GM12878 (cell line): Measurements from ENCODE around the gene CLASP2. TPM values are rescaled to one million over a fixed set of nuclear protein-coding genes. Genes with fewer than 3 reads are reported as not detected.

ENCODE experiments used
- ATAC-seq: fragments of 200-7000 bp; cut with Tn5 transposase; 3 replicates; pipeline ENCODE4 v1.9.1; 2020; ENCODE audit warnings: mild to moderate bottlenecking, moderate library complexity
- BruUV-seq: library from RNA; stranded (reverse); fragments of 400-500 nt; replicated peaks from 2 replicates; lab custom pipeline; 2021; lab: Mats Ljungman, UMichigan
- CTCF ChIA-PET: fragments of 300-600 bp; sonication (Branson Sonifier 250); formaldehyde crosslinking; extraction: SDS; loops from one replicate; lab custom pipeline; 2021; ENCODE audit warnings: inconsistent platforms; lab: Yijun Ruan, JAX
- POLR2A ChIA-PET: fragments of 350-600 bp; formaldehyde crosslinking; extraction: SDS; loops from one replicate; lab custom pipeline; 2021; ENCODE audit warnings: inconsistent platforms; lab: Charles Lee
- RAD21 ChIA-PET: fragments of 300-600 bp; sonication (Branson Sonifier 250); formaldehyde crosslinking; loops from one replicate; lab custom pipeline; 2023; ENCODE audit warnings: antibody characterized with exemption; ENCODE audit not compliant: unreplicated experiment; lab: Charles Lee
- SMC1A ChIA-PET: fragments of 300-600 bp; sonication (Branson Sonifier 250); formaldehyde crosslinking; loops from one replicate; lab custom pipeline; 2023; ENCODE audit not compliant: unreplicated experiment, uncharacterized antibody; lab: Charles Lee
- DNase-seq: peaks from one replicate; pipeline ENCODE4 v3.0.0-alpha.2; 2011; ENCODE audit warnings: low read depth, low spot score
- FAIRE-seq: peaks from 3 replicates; lab custom pipeline; 2011; peaks lifted over from hg19 to GRCh38; lab: Jason Lieb, UNC
- H2AFZ ChIP-seq: 2 replicates; pipeline ENCODE4 v1.6.0; 2011; ENCODE audit warnings: low read depth, low read length, control low read depth; ENCODE audit not compliant: control insufficient read depth
- H3K27ac ChIP-seq: 2 replicates; pipeline ENCODE4 v1.5.1; 2011; ENCODE audit warnings: control low read depth; ENCODE audit not compliant: control insufficient read depth, insufficient read depth
- H3K27me3 ChIP-seq, 2 experiments: replicated peaks in 1 of 2; 2 replicates each; pipeline versions ENCODE4 v1.6.0 to v1.6.1; 2011; ENCODE audit warnings: low read length in 1 of 2; ENCODE audit not compliant: control insufficient read depth in 2 of 2, insufficient read depth in 2 of 2
- H3K36me3 ChIP-seq, 2 experiments: 2 replicates each; pipeline ENCODE4 v1.5.1; 2011; ENCODE audit warnings: low read length in 1 of 2; ENCODE audit not compliant: control insufficient read depth in 2 of 2, insufficient read depth in 2 of 2
- H3K4me1 ChIP-seq: 2 replicates; pipeline ENCODE4 v1.6.1; 2011; ENCODE audit warnings: mild to moderate bottlenecking, low read length, moderate library complexity, mixed read lengths; ENCODE audit not compliant: control insufficient read depth, insufficient read depth
- H3K4me2 ChIP-seq: 2 replicates; pipeline ENCODE4 v1.6.0; 2011; ENCODE audit warnings: control low read depth; ENCODE audit not compliant: control insufficient read depth, insufficient read depth
- H3K4me3 ChIP-seq: fragments of 200-600 bp; sonication (generic); 2 replicates; pipeline ENCODE4 v1.5.1; 2016
- H3K79me2 ChIP-seq: 2 replicates; pipeline ENCODE4 v1.6.0; 2011; ENCODE audit warnings: low read length; ENCODE audit not compliant: control insufficient read depth, insufficient read depth
- H3K9ac ChIP-seq: 2 replicates; pipeline ENCODE4 v1.8.0; 2011; ENCODE audit warnings: low read length, control low read depth, mixed read lengths; ENCODE audit not compliant: control insufficient read depth, insufficient read depth
- H3K9me3 ChIP-seq: replicated peaks from 3 replicates; pipeline ENCODE4 v1.5.1; 2011; ENCODE audit warnings: mild to moderate bottlenecking, low read length; ENCODE audit not compliant: control insufficient read depth, insufficient read depth
- H4K20me1 ChIP-seq: 2 replicates; pipeline ENCODE4 v1.6.0; 2011; ENCODE audit not compliant: control insufficient read depth, insufficient read depth
- CEBPB ChIP-seq, 2 experiments: fragments of 150-350 bp in 1 of 2; IDR thresholded peaks; 2 replicates each; pipeline ENCODE4 v1.6.1; 2012 to 2014; ENCODE audit warnings: low read depth in 2 of 2, low read length in 2 of 2, borderline replicate concordance in 1 of 2, inconsistent platforms in 1 of 2
- CHD4 ChIP-seq: fragments of 200-600 bp; sonication (generic); IDR thresholded peaks from 2 replicates; pipeline ENCODE4 v1.6.1; 2016; ENCODE audit warnings: mild to moderate bottlenecking
- CUX1 ChIP-seq: IDR thresholded peaks from 2 replicates; pipeline ENCODE4 v1.6.1; 2012; ENCODE audit warnings: improper control_type of control experiment, low read depth, low read length; ENCODE audit not compliant: insufficient replicate concordance
- MEF2A ChIP-seq: IDR thresholded peaks from 2 replicates; pipeline ENCODE4 v1.6.1; 2011; ENCODE audit warnings: low read depth, mild to moderate bottlenecking, low read length, moderate library complexity; ENCODE audit not compliant: insufficient read depth
- NBN ChIP-seq: fragments of 450-650 bp; IDR thresholded peaks from 2 replicates; pipeline ENCODE4 v1.6.1; 2016
- SIX5 ChIP-seq: IDR thresholded peaks from 2 replicates; pipeline ENCODE4 v1.6.1; 2011; ENCODE audit warnings: mild to moderate bottlenecking, low read depth, low read length, moderate library complexity; ENCODE audit not compliant: severe bottlenecking
- ZNF207 ChIP-seq: fragments of 450-650 bp; IDR thresholded peaks from 2 replicates; pipeline ENCODE4 v1.6.1; 2014; ENCODE audit warnings: antibody characterized with exemption, mild to moderate bottlenecking, borderline replicate concordance
- WGBS: methylation state at CpG from one replicate; pipeline ENCODE4 v1.1.6; 2016; ENCODE audit warnings: low lambda C conversion rate; ENCODE audit not compliant: insufficient replicate concordance, insufficient coverage; ENCODE audit errors: missing lambda C conversion rate; 5-methylcytosine and 5-hydroxymethylcytosine counted together
- in situ Hi-C: fragments of 300-500 bp; cut with MboI; formaldehyde crosslinking; loops from 9 replicates; pipeline ENCODE4 v1.14.3; 2018; ENCODE audit warnings: mixed read lengths
- intact Hi-C: fragments of 100-400 bp; cut with micrococcal nuclease; formaldehyde crosslinking; loops from one replicate; pipeline ENCODE4 v1.14.2; 2022; ENCODE audit not compliant: unreplicated experiment
- polyA plus RNA-seq, 11 experiments: library from polyadenylated mRNA; depleted of rRNA in 4 of 11; unstranded in 6 of 11; stranded (reverse) in 5 of 11; fragments of >200 nt; fragmentation: Nextera tagmentation in 4 of 11; fragmentation: Illumina TruSeq in 1 of 11; extraction: Ambion mirVana in 4 of 11; extraction: Trizol in 1 of 11; gene quantifications; 1 replicate in 1 of 11; 2 replicates in 10 of 11; pipeline versions ENCODE4 v1.2.1 to v1.2.3, GENCODE V29; 2011 to 2016; ENCODE audit warnings: inconsistent platforms in 2 of 11, missing spikeins in 2 of 11, low read depth in 1 of 11
- total RNA-seq, 4 experiments: library from RNA; depleted of rRNA in 3 of 4; stranded (reverse); fragments of >200 nt in 3 of 4; fragmentation: Illumina TruSeq in 1 of 4; extraction: Trizol in 1 of 4; gene quantifications; 2 replicates each; pipeline versions ENCODE4 v1.2.1 to v1.2.3, GENCODE V29; 2013 to 2021
- TF ChIP-seq, protein P1 (sequence below): IDR thresholded peaks from 2 replicates; pipeline ENCODE4 v1.6.1; 2011; ENCODE audit warnings: borderline replicate concordance, low read depth, mild to moderate bottlenecking, moderate library complexity, low read length; ENCODE audit not compliant: insufficient read depth, poor library complexity, severe bottlenecking
- TF ChIP-seq, protein P2 (sequence below): fragments of 450-650 bp; formaldehyde crosslinking; IDR thresholded peaks from 2 replicates; pipeline ENCODE4 v1.5.0; 2022; ENCODE audit warnings: mild to moderate bottlenecking, missing genetic modification characterization

CLASP2 gene
- total and polyA plus RNA-seq, 10 of the 15 experiments (the other 5 are each of a cell fraction or from before 2014, with no cell fraction given), result 4.0 to 38.3 (median 26.8) TPM

GRCh38 chr3:33467786-33468185 is 250.3 kb downstream of the CLASP2 start (continued):
- TF ChIP-seq, protein P1, sequence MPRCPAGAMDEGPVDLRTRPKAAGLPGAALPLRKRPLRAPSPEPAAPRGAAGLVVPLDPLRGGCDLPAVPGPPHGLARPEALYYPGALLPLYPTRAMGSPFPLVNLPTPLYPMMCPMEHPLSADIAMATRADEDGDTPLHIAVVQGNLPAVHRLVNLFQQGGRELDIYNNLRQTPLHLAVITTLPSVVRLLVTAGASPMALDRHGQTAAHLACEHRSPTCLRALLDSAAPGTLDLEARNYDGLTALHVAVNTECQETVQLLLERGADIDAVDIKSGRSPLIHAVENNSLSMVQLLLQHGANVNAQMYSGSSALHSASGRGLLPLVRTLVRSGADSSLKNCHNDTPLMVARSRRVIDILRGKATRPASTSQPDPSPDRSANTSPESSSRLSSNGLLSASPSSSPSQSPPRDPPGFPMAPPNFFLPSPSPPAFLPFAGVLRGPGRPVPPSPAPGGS, result no peak
- TF ChIP-seq SIX5 (no peak), ZNF207 (no peak), CHD4 (no peak)

DNA sequence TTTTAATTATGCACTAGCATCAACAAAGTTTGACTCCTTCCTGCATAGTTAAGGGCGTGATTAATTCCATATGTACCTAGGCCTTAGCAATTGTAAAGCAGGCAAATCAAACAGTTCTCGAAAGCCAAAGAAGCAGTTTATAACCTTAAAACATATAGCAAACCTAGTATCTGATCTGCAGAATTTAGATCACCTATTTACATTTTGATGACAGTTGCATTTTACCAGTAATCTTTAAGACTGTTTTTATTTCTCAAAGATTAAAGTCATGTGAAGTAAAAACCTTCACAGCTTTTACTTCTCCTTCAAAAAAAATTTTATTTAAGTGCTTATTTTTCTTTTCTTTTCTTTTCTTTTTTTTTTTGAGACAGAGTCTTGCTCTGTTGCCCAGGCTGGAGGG is 257.0 kb downstream of the CLASP2 start:
- SMC1A ChIA-PET, result interaction anchor here (1.6 kb wide), 1 partner anchor 88 kb away, joined by 4 read pairs; no protein-coding TSS in a partner anchor
- POLR2A ChIA-PET, result no interaction called here
- H3K4me3 ChIP-seq, result no peak overlapping the region
- DNase-seq (no peak), FAIRE-seq (no peak), ATAC-seq (no peak)
- H2AFZ ChIP-seq, result no peak overlapping the region
- H3K27ac ChIP-seq, result no peak overlapping the region
- 84% methylated on average over 2 of the region's 2 CpGs for WGBS
- no peaks in the 10 kb centered on the region for H3K4me1 ChIP-seq
- intact Hi-C loops (no loop called here), in situ Hi-C loops (no loop called here)
- RAD21 ChIA-PET, result no interaction called here
- no TSS peak for BruUV-seq
- TF ChIP-seq NBN (no peak), CEBPB (IDR thresholded peaks at IDR 0.05; ENCODE audit: borderline replicate concordance in 1 of 2, low read depth in 2 of 2, low read length in 2 of 2) (no peak), CUX1 (no peak), MEF2A (no peak)
- TF ChIP-seq, protein P2, sequence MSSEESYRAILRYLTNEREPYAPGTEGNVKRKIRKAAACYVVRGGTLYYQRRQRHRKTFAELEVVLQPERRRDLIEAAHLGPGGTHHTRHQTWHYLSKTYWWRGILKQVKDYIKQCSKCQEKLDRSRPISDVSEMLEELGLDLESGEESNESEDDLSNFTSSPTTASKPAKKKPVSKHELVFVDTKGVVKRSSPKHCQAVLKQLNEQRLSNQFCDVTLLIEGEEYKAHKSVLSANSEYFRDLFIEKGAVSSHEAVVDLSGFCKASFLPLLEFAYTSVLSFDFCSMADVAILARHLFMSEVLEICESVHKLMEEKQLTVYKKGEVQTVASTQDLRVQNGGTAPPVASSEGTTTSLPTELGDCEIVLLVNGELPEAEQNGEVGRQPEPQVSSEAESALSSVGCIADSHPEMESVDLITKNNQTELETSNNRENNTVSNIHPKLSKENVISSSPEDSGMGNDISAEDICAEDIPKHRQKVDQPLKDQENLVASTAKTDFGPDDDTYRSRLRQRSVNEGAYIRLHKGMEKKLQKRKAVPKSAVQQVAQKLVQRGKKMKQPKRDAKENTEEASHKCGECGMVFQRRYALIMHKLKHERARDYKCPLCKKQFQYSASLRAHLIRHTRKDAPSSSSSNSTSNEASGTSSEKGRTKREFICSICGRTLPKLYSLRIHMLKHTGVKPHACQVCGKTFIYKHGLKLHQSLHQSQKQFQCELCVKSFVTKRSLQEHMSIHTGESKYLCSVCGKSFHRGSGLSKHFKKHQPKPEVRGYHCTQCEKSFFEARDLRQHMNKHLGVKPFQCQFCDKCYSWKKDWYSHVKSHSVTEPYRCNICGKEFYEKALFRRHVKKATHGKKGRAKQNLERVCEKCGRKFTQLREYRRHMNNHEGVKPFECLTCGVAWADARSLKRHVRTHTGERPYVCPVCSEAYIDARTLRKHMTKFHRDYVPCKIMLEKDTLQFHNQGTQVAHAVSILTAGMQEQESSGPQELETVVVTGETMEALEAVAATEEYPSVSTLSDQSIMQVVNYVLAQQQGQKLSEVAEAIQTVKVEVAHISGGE, result no peak
- no peak overlapping the region for H3K4me2 ChIP-seq
- H3K79me2 ChIP-seq, result no peaks in the 10 kb centered on the region
- H3K27me3 ChIP-seq, result no peaks in the 10 kb centered on the region
- H3K9me3 ChIP-seq, result no peaks in the 10 kb centered on the region; the same call in 2 of the 3 replicates
- no peaks in the 10 kb centered on the region for H3K36me3 ChIP-seq
- no peak overlapping the region for H3K9ac ChIP-seq
- H4K20me1 ChIP-seq, result no peaks in the 10 kb centered on the region
- CTCF ChIA-PET, result no interaction called here
